HCT116 (cell line): ENCODE measurements around the gene HNF4A. TPM values are rescaled to one million over a fixed set of nuclear protein-coding genes. Genes with fewer than 3 reads are reported as not detected.

Experiments used
- ATAC-seq: fragments of 200-7000 bp; cut with Tn5 transposase; 2 replicates; pipeline ENCODE4 v1.9.1; 2020; ENCODE audit warnings: mild to moderate bottlenecking, moderate library complexity
- BruUV-seq: library from RNA; stranded (reverse); fragments of 400-500 nt; replicated peaks from 2 replicates; lab custom pipeline; 2021; lab: Mats Ljungman, UMichigan
- CTCF ChIA-PET: fragments of 300-600 bp; sonication (Branson Sonifier 250); formaldehyde crosslinking; loops from one replicate; lab custom pipeline; 2021; ENCODE audit warnings: antibody characterized with exemption; lab: Charles Lee
- POLR2A ChIA-PET: fragments of 300-600, 350-600 bp; sonication (Branson Sonifier 250); formaldehyde crosslinking; loops from one replicate; lab custom pipeline; 2021; ENCODE audit warnings: antibody characterized with exemption; lab: Charles Lee
- RAD21 ChIA-PET, 2 experiments: fragments of 300-600 bp; sonication (Branson Sonifier 250); formaldehyde crosslinking; loops; one replicate each; lab custom pipeline; 2023; ENCODE audit warnings: low total read pairs in 2 of 2; ENCODE audit not compliant: uncharacterized antibody in 2 of 2, unreplicated experiment in 2 of 2, low non-redundant PET in 1 of 2; lab: Charles Lee
- DNase-seq: peaks from one replicate; pipeline ENCODE4 v3.0.0-alpha.2; 2010; ENCODE audit warnings: low read depth, low spot score
- H2AFZ ChIP-seq: fragments of 200-600 bp; shearing (Covaris generic), sonication (generic); 2 replicates; pipeline ENCODE4 v1.6.1; 2017; ENCODE audit warnings: low read depth, mixed run types, mixed read lengths, antibody characterized with exemption, low read length; ENCODE audit not compliant: poor library complexity, severe bottlenecking
- H3K27ac ChIP-seq: 2 replicates; pipeline ENCODE4 v1.5.1; 2012; ENCODE audit warnings: low read depth, low read length
- H3K27me3 ChIP-seq: fragments of 200-600 bp; sonication (generic); 2 replicates; pipeline ENCODE4 v1.6.1; 2016; ENCODE audit warnings: mixed run types, low read length, mixed read lengths; ENCODE audit not compliant: insufficient read depth
- H3K36me3 ChIP-seq, 2 experiments: fragments of 200-500 bp in 1 of 2; fragments of 200-600 bp in 1 of 2; sonication (Bioruptor generic) in 1 of 2; sonication (generic) in 1 of 2; 2 replicates each; pipeline versions ENCODE4 v1.5.1 to v1.6.1; 2014 to 2016; ENCODE audit warnings: low read length in 2 of 2, inconsistent platforms in 1 of 2, mixed read lengths in 1 of 2, mixed run types in 1 of 2; ENCODE audit not compliant: insufficient read depth in 2 of 2, control insufficient read depth in 1 of 2
- H3K4me1 ChIP-seq, 2 experiments: fragments of 200-600 bp in 1 of 2; sonication (generic) in 1 of 2; 2 replicates each; pipeline versions ENCODE4 v1.5.1 to v1.6.1; 2012 to 2017; ENCODE audit warnings: low read length in 2 of 2, inconsistent platforms in 1 of 2, mild to moderate bottlenecking in 1 of 2, mixed read lengths in 1 of 2, mixed run types in 1 of 2, moderate library complexity in 1 of 2; ENCODE audit not compliant: insufficient read depth in 2 of 2, control insufficient read depth in 1 of 2
- H3K4me2 ChIP-seq: fragments of 200-600 bp; sonication (generic); 2 replicates; pipeline ENCODE4 v1.6.1; 2017; ENCODE audit warnings: mixed run types, low read length, mixed read lengths
- H3K4me3 ChIP-seq, 2 experiments: fragments of 200-600 bp in 1 of 2; sonication (generic) in 1 of 2; replicated peaks in 1 of 2; 2 replicates each; pipeline ENCODE4 v1.5.1; 2011 to 2016; ENCODE audit warnings: low read length in 2 of 2, control low read depth in 1 of 2, low read depth in 1 of 2, mild to moderate bottlenecking in 1 of 2, mixed read lengths in 1 of 2, mixed run types in 1 of 2
- H3K79me2 ChIP-seq: fragments of 200-600 bp; sonication (generic); 2 replicates; pipeline ENCODE4 v1.6.1; 2017; ENCODE audit warnings: mild to moderate bottlenecking, mixed run types, low read length, moderate library complexity, mixed read lengths; ENCODE audit not compliant: insufficient read depth
- H3K9ac ChIP-seq: fragments of 200-600 bp; sonication (generic); 2 replicates; pipeline ENCODE4 v1.6.1; 2016; ENCODE audit warnings: low read length, mixed read lengths
- H3K9me2 ChIP-seq: fragments of 200-600 bp; sonication (generic), shearing (Covaris generic); 2 replicates; pipeline ENCODE4 v1.6.1; 2017; ENCODE audit warnings: mixed run types, mild to moderate bottlenecking, moderate library complexity; ENCODE audit not compliant: insufficient read depth
- H3K9me3 ChIP-seq, 2 experiments: fragments of 200-500 bp in 1 of 2; fragments of 200-600 bp in 1 of 2; sonication (Bioruptor generic) in 1 of 2; sonication (generic) in 1 of 2; 2 replicates each; pipeline ENCODE4 v1.6.1; 2014 to 2017; ENCODE audit warnings: low read length in 2 of 2, mixed read lengths in 2 of 2, inconsistent platforms in 1 of 2, low read depth in 1 of 2, mild to moderate bottlenecking in 1 of 2, mixed run types in 1 of 2, moderate library complexity in 1 of 2; ENCODE audit not compliant: control insufficient read depth in 1 of 2, insufficient read depth in 1 of 2
- H4K20me1 ChIP-seq: fragments of 200-600 bp; sonication (generic), shearing (Covaris generic); 2 replicates; pipeline ENCODE4 v1.6.1; 2017; ENCODE audit warnings: mixed run types, mild to moderate bottlenecking, moderate library complexity; ENCODE audit not compliant: insufficient read depth
- CBX3 ChIP-seq: IDR thresholded peaks from 2 replicates; pipeline ENCODE4 v1.6.1; 2012; ENCODE audit warnings: low read depth
- CEBPB ChIP-seq: IDR thresholded peaks from 2 replicates; pipeline ENCODE4 v1.6.1; 2012; ENCODE audit warnings: low read depth
- EGR1 ChIP-seq: IDR thresholded peaks from 2 replicates; pipeline ENCODE4 v1.6.1; 2012; ENCODE audit warnings: low read depth
- POLR2AphosphoS5 ChIP-seq: IDR thresholded peaks from 2 replicates; pipeline ENCODE4 v1.6.1; 2011; ENCODE audit warnings: mild to moderate bottlenecking, low read depth, low read length, moderate library complexity
- SIN3A ChIP-seq: IDR thresholded peaks from 2 replicates; pipeline ENCODE4 v1.6.1; 2012; ENCODE audit warnings: low read depth
- SP1 ChIP-seq: IDR thresholded peaks from 2 replicates; pipeline ENCODE4 v1.6.1; 2012; ENCODE audit warnings: low read depth
- SRF ChIP-seq: IDR thresholded peaks from 2 replicates; pipeline ENCODE4 v1.6.1; 2012; ENCODE audit warnings: low read depth
- TCF7L2 ChIP-seq: IDR thresholded peaks from 2 replicates; pipeline ENCODE4 v1.7.0; 2011; ENCODE audit warnings: borderline replicate concordance, inconsistent platforms; ENCODE audit not compliant: insufficient read depth, insufficient read length; ENCODE audit errors: extremely low read depth
- YY1 ChIP-seq: IDR thresholded peaks from 2 replicates; pipeline ENCODE4 v1.6.1; 2011; ENCODE audit warnings: low read length, low read depth, moderate library complexity, mild to moderate bottlenecking; ENCODE audit not compliant: insufficient replicate concordance; ENCODE audit errors: extremely low read depth
- ZNF274 ChIP-seq: fragments of 200-500 bp; sonication (Bioruptor generic); IDR thresholded peaks from 2 replicates; pipeline ENCODE4 v1.6.1; 2014; ENCODE audit warnings: mild to moderate bottlenecking, low read depth, low read length, inconsistent platforms
- intact Hi-C: fragments of 100-400 bp; cut with micrococcal nuclease; formaldehyde crosslinking; loops from 2 replicates; pipeline ENCODE4 v1.10.0; 2022
- total RNA-seq: library from RNA; stranded (reverse); gene quantifications from one replicate; pipeline ENCODE4 v1.2.1, GENCODE V29; 2021; ENCODE audit not compliant: unreplicated experiment
- TF ChIP-seq, protein P1 (sequence below): IDR thresholded peaks from 2 replicates; pipeline ENCODE4 v1.6.1; 2012
- TF ChIP-seq, protein P2 (sequence below): IDR thresholded peaks from 2 replicates; pipeline ENCODE4 v1.6.1; 2011; ENCODE audit warnings: mild to moderate bottlenecking, low read length, moderate library complexity; ENCODE audit not compliant: insufficient replicate concordance; ENCODE audit errors: extremely low read depth
- TF ChIP-seq, protein P3 (sequence below): IDR thresholded peaks from 2 replicates; pipeline ENCODE4 v1.6.1; 2012
- TF ChIP-seq, protein P4 (sequence below): IDR thresholded peaks from 2 replicates; pipeline ENCODE4 v1.6.1; 2012; ENCODE audit warnings: low read depth

Gene HNF4A
- total RNA-seq, 1 experiment from 2014 or later: 7.4 TPM

DNA sequence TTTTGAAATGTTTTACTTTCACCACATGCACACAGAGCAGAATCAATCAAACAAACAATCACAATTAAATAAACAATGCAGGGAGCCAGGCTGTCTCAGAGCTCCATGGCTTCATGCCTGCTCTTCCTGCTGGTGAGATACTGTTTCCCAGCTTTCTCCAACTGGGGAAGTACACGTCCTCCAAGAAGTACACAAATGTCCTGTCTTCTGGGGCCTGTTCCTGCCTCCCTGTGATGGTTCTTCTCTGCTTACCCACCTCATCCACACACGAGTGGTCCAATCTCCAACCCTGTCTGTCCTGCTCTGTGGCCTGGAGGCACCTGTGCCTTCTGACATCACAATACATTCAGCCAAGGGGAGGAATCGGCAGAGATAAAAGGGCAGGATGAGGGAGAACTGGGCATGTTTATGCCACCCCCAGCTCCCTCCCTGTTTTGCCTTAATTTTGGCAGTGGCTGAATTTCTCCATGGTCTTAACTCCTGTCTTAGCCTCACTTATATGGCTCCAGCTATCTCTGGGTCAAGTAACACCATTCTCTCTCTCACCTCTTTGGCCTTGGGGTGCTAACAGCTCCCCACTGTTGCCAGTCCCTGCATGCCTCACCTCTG, 94.9 kb downstream of the HNF4A start:
- Histone ChIP-seq H3K4me1 (no peaks in the 10 kb centered on the region), H2AFZ (no peak overlapping the region), H3K36me3 (no peaks in the 10 kb centered on the region), H3K79me2 (no peaks in the 10 kb centered on the region), H3K9me3 (no peaks in the 10 kb centered on the region), H3K4me2 (no peak overlapping the region), H3K27ac (no peak overlapping the region), H4K20me1 (no peaks in the 10 kb centered on the region), H3K4me3 (no peak overlapping the region), H3K27me3 (no peaks in the 10 kb centered on the region), H3K9ac (no peak overlapping the region), H3K9me2 (no peaks in the 10 kb centered on the region)
- ATAC-seq: no peak
- no peak for TF ChIP-seq ZNF274
- TF ChIP-seq SP1: no peak
- no peak for TF ChIP-seq YY1
- no peak for TF ChIP-seq POLR2AphosphoS5
- RAD21 ChIA-PET: no interaction called here
- CTCF ChIA-PET: interaction anchor here (1.1 to 1.3 kb wide), 3 partner anchors 32 to 233 kb away, joined by 3 read pairs; no protein-coding TSS in a partner anchor
- intact Hi-C loops: no loop called here
- POLR2A ChIA-PET: no interaction called here
- no peak for DNase-seq
- BruUV-seq: no TSS peak

DNA sequence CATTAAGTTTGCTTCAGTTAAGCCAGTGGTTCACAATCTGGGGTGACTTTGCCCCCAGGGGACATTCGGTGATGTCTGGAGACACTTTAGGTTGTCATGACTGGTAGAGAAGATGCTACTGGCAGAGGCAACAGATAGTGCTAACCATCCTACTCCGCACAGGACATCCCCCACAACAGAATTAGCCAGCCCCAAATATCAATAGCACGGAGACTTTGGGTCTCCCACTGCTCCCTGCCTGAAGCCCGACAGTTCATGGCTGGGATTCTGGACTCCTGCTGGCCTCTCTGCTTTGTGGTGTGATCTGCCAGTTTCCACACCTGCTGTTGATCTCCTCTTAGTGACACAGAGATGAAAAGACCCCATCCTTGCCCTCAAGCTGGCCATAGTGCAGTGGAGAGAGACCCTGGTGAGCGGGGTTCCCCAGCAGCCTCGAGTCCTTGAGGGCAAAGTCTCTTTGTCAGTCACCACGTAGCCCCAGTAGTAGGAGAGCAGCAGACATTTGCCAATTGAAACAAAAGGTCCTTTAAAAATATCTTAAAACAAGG, 95.5 kb downstream of the HNF4A start:
- no TSS peak for BruUV-seq
- no peaks in the 10 kb centered on the region for H3K79me2 ChIP-seq
- no peaks in the 10 kb centered on the region for H3K9me2 ChIP-seq
- no peaks in the 10 kb centered on the region for H3K4me1 ChIP-seq
- POLR2A ChIA-PET: no interaction called here
- no peak for DNase-seq
- no peaks in the 10 kb centered on the region for H3K36me3 ChIP-seq
- no peaks in the 10 kb centered on the region for H3K27me3 ChIP-seq
- no peaks in the 10 kb centered on the region for H3K9me3 ChIP-seq
- H3K4me2 ChIP-seq: no peak overlapping the region
- RAD21 ChIA-PET: interaction anchor here in 1 of 2 experiments (0.6 kb wide), 1 partner anchor 201 kb away, joined by 6 read pairs; the partner anchor contains the start of gene ADA
- H2AFZ ChIP-seq: no peak overlapping the region
- ATAC-seq: no peak
- no peak overlapping the region for H3K27ac ChIP-seq
- no peaks in the 10 kb centered on the region for H4K20me1 ChIP-seq
- intact Hi-C loops: no loop called here
- H3K4me3 ChIP-seq: no peak overlapping the region
- H3K9ac ChIP-seq: no peak overlapping the region
- CTCF ChIA-PET: no interaction called here
- TF ChIP-seq CBX3 (no peak), SIN3A (no peak), EGR1 (no peak), TCF7L2 (no peak), SRF (no peak), CEBPB (no peak)
- TF ChIP-seq, protein P1, sequence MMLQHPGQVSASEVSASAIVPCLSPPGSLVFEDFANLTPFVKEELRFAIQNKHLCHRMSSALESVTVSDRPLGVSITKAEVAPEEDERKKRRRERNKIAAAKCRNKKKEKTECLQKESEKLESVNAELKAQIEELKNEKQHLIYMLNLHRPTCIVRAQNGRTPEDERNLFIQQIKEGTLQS: no peak
- TF ChIP-seq, protein P2, sequence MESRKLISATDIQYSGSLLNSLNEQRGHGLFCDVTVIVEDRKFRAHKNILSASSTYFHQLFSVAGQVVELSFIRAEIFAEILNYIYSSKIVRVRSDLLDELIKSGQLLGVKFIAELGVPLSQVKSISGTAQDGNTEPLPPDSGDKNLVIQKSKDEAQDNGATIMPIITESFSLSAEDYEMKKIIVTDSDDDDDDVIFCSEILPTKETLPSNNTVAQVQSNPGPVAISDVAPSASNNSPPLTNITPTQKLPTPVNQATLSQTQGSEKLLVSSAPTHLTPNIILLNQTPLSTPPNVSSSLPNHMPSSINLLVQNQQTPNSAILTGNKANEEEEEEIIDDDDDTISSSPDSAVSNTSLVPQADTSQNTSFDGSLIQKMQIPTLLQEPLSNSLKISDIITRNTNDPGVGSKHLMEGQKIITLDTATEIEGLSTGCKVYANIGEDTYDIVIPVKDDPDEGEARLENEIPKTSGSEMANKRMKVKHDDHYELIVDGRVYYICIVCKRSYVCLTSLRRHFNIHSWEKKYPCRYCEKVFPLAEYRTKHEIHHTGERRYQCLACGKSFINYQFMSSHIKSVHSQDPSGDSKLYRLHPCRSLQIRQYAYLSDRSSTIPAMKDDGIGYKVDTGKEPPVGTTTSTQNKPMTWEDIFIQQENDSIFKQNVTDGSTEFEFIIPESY: no peak
- TF ChIP-seq, protein P3, sequence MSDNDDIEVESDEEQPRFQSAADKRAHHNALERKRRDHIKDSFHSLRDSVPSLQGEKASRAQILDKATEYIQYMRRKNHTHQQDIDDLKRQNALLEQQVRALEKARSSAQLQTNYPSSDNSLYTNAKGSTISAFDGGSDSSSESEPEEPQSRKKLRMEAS: no peak
- TF ChIP-seq, protein P4, sequence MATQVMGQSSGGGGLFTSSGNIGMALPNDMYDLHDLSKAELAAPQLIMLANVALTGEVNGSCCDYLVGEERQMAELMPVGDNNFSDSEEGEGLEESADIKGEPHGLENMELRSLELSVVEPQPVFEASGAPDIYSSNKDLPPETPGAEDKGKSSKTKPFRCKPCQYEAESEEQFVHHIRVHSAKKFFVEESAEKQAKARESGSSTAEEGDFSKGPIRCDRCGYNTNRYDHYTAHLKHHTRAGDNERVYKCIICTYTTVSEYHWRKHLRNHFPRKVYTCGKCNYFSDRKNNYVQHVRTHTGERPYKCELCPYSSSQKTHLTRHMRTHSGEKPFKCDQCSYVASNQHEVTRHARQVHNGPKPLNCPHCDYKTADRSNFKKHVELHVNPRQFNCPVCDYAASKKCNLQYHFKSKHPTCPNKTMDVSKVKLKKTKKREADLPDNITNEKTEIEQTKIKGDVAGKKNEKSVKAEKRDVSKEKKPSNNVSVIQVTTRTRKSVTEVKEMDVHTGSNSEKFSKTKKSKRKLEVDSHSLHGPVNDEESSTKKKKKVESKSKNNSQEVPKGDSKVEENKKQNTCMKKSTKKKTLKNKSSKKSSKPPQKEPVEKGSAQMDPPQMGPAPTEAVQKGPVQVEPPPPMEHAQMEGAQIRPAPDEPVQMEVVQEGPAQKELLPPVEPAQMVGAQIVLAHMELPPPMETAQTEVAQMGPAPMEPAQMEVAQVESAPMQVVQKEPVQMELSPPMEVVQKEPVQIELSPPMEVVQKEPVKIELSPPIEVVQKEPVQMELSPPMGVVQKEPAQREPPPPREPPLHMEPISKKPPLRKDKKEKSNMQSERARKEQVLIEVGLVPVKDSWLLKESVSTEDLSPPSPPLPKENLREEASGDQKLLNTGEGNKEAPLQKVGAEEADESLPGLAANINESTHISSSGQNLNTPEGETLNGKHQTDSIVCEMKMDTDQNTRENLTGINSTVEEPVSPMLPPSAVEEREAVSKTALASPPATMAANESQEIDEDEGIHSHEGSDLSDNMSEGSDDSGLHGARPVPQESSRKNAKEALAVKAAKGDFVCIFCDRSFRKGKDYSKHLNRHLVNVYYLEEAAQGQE: no peak
